Head of caudate nucleus (tissue), 42 donors: Measurements from ENCODE around the gene CEP20.
"Not testable (repeated sequence)": the region's sequence is repeated elsewhere in the genome, so short reads cannot be mapped to it uniquely, and the experiment has no call there.

Source experiments
- DNase-seq, 42 donors: peaks; one replicate each; pipeline versions ENCODE4 v3.0.0 to v3.0.0-alpha.2; 2020 to 2021; ENCODE audit warnings: mixed read lengths in 7 of 42
- intact Hi-C: fragments of 100-400 bp; cut with DNase I; formaldehyde crosslinking; loops from one replicate; pipeline ENCODE4 v1.15.0; 2022

CEP20 gene

GRCh38 chr16:15888072-15888976, at the start of gene CEP20:
Gene CEP20, minus strand, starts transcription at chr16:15888603. Its CDS starts 18 bp downstream, at chr16:15888585.
- DNase-seq = peak; percentile 97 to 100 (median 99)

GRCh38 chr16:15936809-15937208, 48.4 kb upstream of the CEP20 start:
- DNase-seq = not testable (repeated sequence)

More at GRCh38 chr16:15888072-15888976, at the start of gene CEP20:
- intact Hi-C loops = no loop called here

GRCh38 chr16:15934991-15935390, 46.6 kb upstream of the CEP20 start:
- intact Hi-C loops = no loop called here

More at GRCh38 chr16:15936809-15937208, 48.4 kb upstream of the CEP20 start:
- intact Hi-C loops = not testable (repeated sequence)

GRCh38 chr16:15933781-15934180, 45.4 kb upstream of the CEP20 start:
- no peak for DNase-seq
- intact Hi-C loops = no loop called here

More at GRCh38 chr16:15934991-15935390, 46.6 kb upstream of the CEP20 start:
- no peak for DNase-seq

- DNase-seq = no peak
- intact Hi-C loops = no loop called here
These were observed 44.5 kb upstream of the CEP20 start for GRCh38 chr16:15932939-15933338.

GRCh38 chr16:15928261-15929104, 40.1 kb upstream of the CEP20 start:
- intact Hi-C loops = no loop called here
- DNase-seq = no peak

- no peak for DNase-seq
- intact Hi-C loops = no loop called here
These were observed 37.2 kb upstream of the CEP20 start for GRCh38 chr16:15925631-15926030.

GRCh38 chr16:15924996-15925395, 36.6 kb upstream of the CEP20 start:
- intact Hi-C loops = no loop called here
- no peak for DNase-seq

- intact Hi-C loops = no loop called here
- no peak for DNase-seq
These were observed 30.9 kb upstream of the CEP20 start for GRCh38 chr16:15919331-15919730.

GRCh38 chr16:15918314-15918713, 29.9 kb upstream of the CEP20 start:
- DNase-seq, intact Hi-C loops: not testable (repeated sequence)

- intact Hi-C loops = no loop called here
- no peak for DNase-seq
These were observed 27.9 kb upstream of the CEP20 start for GRCh38 chr16:15916323-15916722.

- DNase-seq = no peak
- intact Hi-C loops = no loop called here
These were observed 27.2 kb upstream of the CEP20 start for GRCh38 chr16:15915555-15916081.

GRCh38 chr16:15913046-15913698, 24.8 kb upstream of the CEP20 start:
- intact Hi-C loops = no loop called here
- peak in 1 of 42 donors; percentile 6 for DNase-seq

GRCh38 chr16:15911198-15911597, 22.8 kb upstream of the CEP20 start:
- no peak for DNase-seq
- intact Hi-C loops = no loop called here

- intact Hi-C loops = no loop called here
- no peak for DNase-seq
These were observed 19.6 kb upstream of the CEP20 start for GRCh38 chr16:15907863-15908478.

GRCh38 chr16:15906439-15906838, 18.0 kb upstream of the CEP20 start:
- DNase-seq = no peak
- intact Hi-C loops = no loop called here

- intact Hi-C loops = no loop called here
These were observed 15.6 kb upstream of the CEP20 start for GRCh38 chr16:15903960-15904359.

GRCh38 chr16:15900901-15901500, 12.6 kb upstream of the CEP20 start:
- intact Hi-C loops = no loop called here
- DNase-seq = no peak

More at GRCh38 chr16:15903960-15904359, 15.6 kb upstream of the CEP20 start:
- DNase-seq = no peak
